HCT116 (cell line): ENCODE measurements around the gene MAP3K8. TPM values are rescaled to one million over a fixed set of nuclear protein-coding genes. Genes with fewer than 3 reads are reported as not detected.

Experiments
- ATAC-seq: fragments of 200-7000 bp; cut with Tn5 transposase; 2 replicates; pipeline ENCODE4 v1.9.1; 2020; ENCODE audit warnings: mild to moderate bottlenecking, moderate library complexity
- BruUV-seq: library from RNA; stranded (reverse); fragments of 400-500 nt; replicated peaks from 2 replicates; lab custom pipeline; 2021; lab: Mats Ljungman, UMichigan
- CTCF ChIA-PET: fragments of 300-600 bp; sonication (Branson Sonifier 250); formaldehyde crosslinking; loops from one replicate; lab custom pipeline; 2021; ENCODE audit warnings: antibody characterized with exemption; lab: Charles Lee
- POLR2A ChIA-PET: fragments of 300-600, 350-600 bp; sonication (Branson Sonifier 250); formaldehyde crosslinking; loops from one replicate; lab custom pipeline; 2021; ENCODE audit warnings: antibody characterized with exemption; lab: Charles Lee
- RAD21 ChIA-PET, 2 experiments: fragments of 300-600 bp; sonication (Branson Sonifier 250); formaldehyde crosslinking; loops; one replicate each; lab custom pipeline; 2023; ENCODE audit warnings: low total read pairs in 2 of 2; ENCODE audit not compliant: uncharacterized antibody in 2 of 2, unreplicated experiment in 2 of 2, low non-redundant PET in 1 of 2; lab: Charles Lee
- DNase-seq: peaks from one replicate; pipeline ENCODE4 v3.0.0-alpha.2; 2010; ENCODE audit warnings: low read depth, low spot score
- H2AFZ ChIP-seq: fragments of 200-600 bp; shearing (Covaris generic), sonication (generic); 2 replicates; pipeline ENCODE4 v1.6.1; 2017; ENCODE audit warnings: low read depth, mixed run types, mixed read lengths, antibody characterized with exemption, low read length; ENCODE audit not compliant: poor library complexity, severe bottlenecking
- H3K27ac ChIP-seq: 2 replicates; pipeline ENCODE4 v1.5.1; 2012; ENCODE audit warnings: low read depth, low read length
- H3K27me3 ChIP-seq: fragments of 200-600 bp; sonication (generic); 2 replicates; pipeline ENCODE4 v1.6.1; 2016; ENCODE audit warnings: mixed run types, low read length, mixed read lengths; ENCODE audit not compliant: insufficient read depth
- H3K36me3 ChIP-seq, 2 experiments: fragments of 200-500 bp in 1 of 2; fragments of 200-600 bp in 1 of 2; sonication (Bioruptor generic) in 1 of 2; sonication (generic) in 1 of 2; 2 replicates each; pipeline versions ENCODE4 v1.5.1 to v1.6.1; 2014 to 2016; ENCODE audit warnings: low read length in 2 of 2, inconsistent platforms in 1 of 2, mixed read lengths in 1 of 2, mixed run types in 1 of 2; ENCODE audit not compliant: insufficient read depth in 2 of 2, control insufficient read depth in 1 of 2
- H3K4me1 ChIP-seq, 2 experiments: fragments of 200-600 bp in 1 of 2; sonication (generic) in 1 of 2; 2 replicates each; pipeline versions ENCODE4 v1.5.1 to v1.6.1; 2012 to 2017; ENCODE audit warnings: low read length in 2 of 2, inconsistent platforms in 1 of 2, mild to moderate bottlenecking in 1 of 2, mixed read lengths in 1 of 2, mixed run types in 1 of 2, moderate library complexity in 1 of 2; ENCODE audit not compliant: insufficient read depth in 2 of 2, control insufficient read depth in 1 of 2
- H3K4me2 ChIP-seq: fragments of 200-600 bp; sonication (generic); 2 replicates; pipeline ENCODE4 v1.6.1; 2017; ENCODE audit warnings: mixed run types, low read length, mixed read lengths
- H3K4me3 ChIP-seq, 2 experiments: fragments of 200-600 bp in 1 of 2; sonication (generic) in 1 of 2; replicated peaks in 1 of 2; 2 replicates each; pipeline ENCODE4 v1.5.1; 2011 to 2016; ENCODE audit warnings: low read length in 2 of 2, control low read depth in 1 of 2, low read depth in 1 of 2, mild to moderate bottlenecking in 1 of 2, mixed read lengths in 1 of 2, mixed run types in 1 of 2
- H3K79me2 ChIP-seq: fragments of 200-600 bp; sonication (generic); 2 replicates; pipeline ENCODE4 v1.6.1; 2017; ENCODE audit warnings: mild to moderate bottlenecking, mixed run types, low read length, moderate library complexity, mixed read lengths; ENCODE audit not compliant: insufficient read depth
- H3K9ac ChIP-seq: fragments of 200-600 bp; sonication (generic); 2 replicates; pipeline ENCODE4 v1.6.1; 2016; ENCODE audit warnings: low read length, mixed read lengths
- H3K9me2 ChIP-seq: fragments of 200-600 bp; sonication (generic), shearing (Covaris generic); 2 replicates; pipeline ENCODE4 v1.6.1; 2017; ENCODE audit warnings: mixed run types, mild to moderate bottlenecking, moderate library complexity; ENCODE audit not compliant: insufficient read depth
- H3K9me3 ChIP-seq, 2 experiments: fragments of 200-500 bp in 1 of 2; fragments of 200-600 bp in 1 of 2; sonication (Bioruptor generic) in 1 of 2; sonication (generic) in 1 of 2; 2 replicates each; pipeline ENCODE4 v1.6.1; 2014 to 2017; ENCODE audit warnings: low read length in 2 of 2, mixed read lengths in 2 of 2, inconsistent platforms in 1 of 2, low read depth in 1 of 2, mild to moderate bottlenecking in 1 of 2, mixed run types in 1 of 2, moderate library complexity in 1 of 2; ENCODE audit not compliant: control insufficient read depth in 1 of 2, insufficient read depth in 1 of 2
- H4K20me1 ChIP-seq: fragments of 200-600 bp; sonication (generic), shearing (Covaris generic); 2 replicates; pipeline ENCODE4 v1.6.1; 2017; ENCODE audit warnings: mixed run types, mild to moderate bottlenecking, moderate library complexity; ENCODE audit not compliant: insufficient read depth
- CBX3 ChIP-seq: IDR thresholded peaks from 2 replicates; pipeline ENCODE4 v1.6.1; 2012; ENCODE audit warnings: low read depth
- CTCF ChIP-seq, 3 experiments: fragments of 200-600 bp in 1 of 3; sonication (generic) in 1 of 3; IDR thresholded peaks in 2 of 3; conservative IDR thresholded peaks in 1 of 3; 2 replicates each; pipeline ENCODE4 v1.5.1; 2012 to 2017; ENCODE audit warnings: low read depth in 2 of 3, low read length in 2 of 3, antibody characterized with exemption in 1 of 3, borderline replicate concordance in 1 of 3, control low read depth in 1 of 3, mild to moderate bottlenecking in 1 of 3, mixed read lengths in 1 of 3, mixed run types in 1 of 3, moderate library complexity in 1 of 3; ENCODE audit not compliant: insufficient read depth in 1 of 3
- EGR1 ChIP-seq: IDR thresholded peaks from 2 replicates; pipeline ENCODE4 v1.6.1; 2012; ENCODE audit warnings: low read depth
- ELF1 ChIP-seq: IDR thresholded peaks from 2 replicates; pipeline ENCODE4 v1.6.1; 2012; ENCODE audit warnings: low read depth, borderline replicate concordance
- EZH2 ChIP-seq: fragments of 200-600 bp; sonication (generic); IDR thresholded peaks from 2 replicates; pipeline ENCODE4 v1.6.1; 2017; ENCODE audit warnings: antibody characterized with exemption, mixed run types
- EZH2phosphoT487 ChIP-seq: fragments of 200-600 bp; IDR thresholded peaks from 2 replicates; pipeline ENCODE4 v1.6.1; 2018; ENCODE audit warnings: antibody characterized with exemption, borderline replicate concordance
- FOSL1 ChIP-seq: IDR thresholded peaks from 2 replicates; pipeline ENCODE4 v1.6.1; 2012; ENCODE audit warnings: low read depth
- JUND ChIP-seq: IDR thresholded peaks from 2 replicates; pipeline ENCODE4 v1.6.1; 2012
- POLR2AphosphoS5 ChIP-seq: IDR thresholded peaks from 2 replicates; pipeline ENCODE4 v1.6.1; 2011; ENCODE audit warnings: mild to moderate bottlenecking, low read depth, low read length, moderate library complexity
- REST ChIP-seq: IDR thresholded peaks from 2 replicates; pipeline ENCODE4 v1.6.1; 2012; ENCODE audit warnings: low read depth
- SIN3A ChIP-seq: IDR thresholded peaks from 2 replicates; pipeline ENCODE4 v1.6.1; 2012; ENCODE audit warnings: low read depth
- SRF ChIP-seq: IDR thresholded peaks from 2 replicates; pipeline ENCODE4 v1.6.1; 2012; ENCODE audit warnings: low read depth
- YY1 ChIP-seq: IDR thresholded peaks from 2 replicates; pipeline ENCODE4 v1.6.1; 2011; ENCODE audit warnings: low read length, low read depth, moderate library complexity, mild to moderate bottlenecking; ENCODE audit not compliant: insufficient replicate concordance; ENCODE audit errors: extremely low read depth
- ZFX ChIP-seq: fragments of 450-650 bp; IDR thresholded peaks from 2 replicates; pipeline ENCODE4 v1.6.1; 2017
- ZNF274 ChIP-seq: fragments of 200-500 bp; sonication (Bioruptor generic); IDR thresholded peaks from 2 replicates; pipeline ENCODE4 v1.6.1; 2014; ENCODE audit warnings: mild to moderate bottlenecking, low read depth, low read length, inconsistent platforms
- intact Hi-C: fragments of 100-400 bp; cut with micrococcal nuclease; formaldehyde crosslinking; loops from 2 replicates; pipeline ENCODE4 v1.10.0; 2022
- total RNA-seq: library from RNA; stranded (reverse); gene quantifications from one replicate; pipeline ENCODE4 v1.2.1, GENCODE V29; 2021; ENCODE audit not compliant: unreplicated experiment
- TF ChIP-seq, protein P1 (sequence below): IDR thresholded peaks from 2 replicates; pipeline ENCODE4 v1.6.1; 2012
- TF ChIP-seq, protein P2 (sequence below): IDR thresholded peaks from 2 replicates; pipeline ENCODE4 v1.6.1; 2012

Gene MAP3K8
- total RNA-seq, 1 experiment from 2014 or later, result 4.5 TPM

DNA sequence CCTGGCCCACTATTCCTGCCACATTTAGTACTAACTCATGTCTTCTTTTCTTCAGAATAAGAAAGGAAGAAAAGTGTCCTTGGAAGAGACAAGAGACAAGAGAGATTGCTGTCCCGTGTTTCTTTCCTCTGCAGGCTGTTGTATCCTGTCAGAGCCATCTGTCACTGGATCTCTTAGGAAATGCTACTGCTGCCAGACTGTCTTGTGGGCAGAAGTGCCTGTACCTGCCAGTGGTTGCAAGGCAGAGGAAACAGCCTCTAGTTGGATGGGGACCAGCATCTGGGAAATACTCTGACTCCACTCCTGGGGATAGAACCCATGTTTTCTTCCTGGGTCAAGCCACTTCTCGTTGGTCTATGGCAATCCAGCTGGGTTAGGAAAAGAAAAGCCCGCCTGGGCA is 16.7 kb upstream of the MAP3K8 start:
- Histone ChIP-seq H4K20me1 (no peaks in the 10 kb centered on the region), H3K27ac (no peak overlapping the region), H2AFZ (no peak overlapping the region), H3K4me2 (no peak overlapping the region), H3K9ac (no peak overlapping the region), H3K9me2 (no peaks in the 10 kb centered on the region), H3K4me3 (no peak overlapping the region)
- BruUV-seq, result no TSS peak
- DNase-seq, result no peak
- no peak for TF ChIP-seq EZH2
- no peak for TF ChIP-seq EGR1
- TF ChIP-seq CTCF (IDR thresholded peaks at IDR 0.05 in 2 of 3, conservative IDR thresholded peaks at IDR 0.05 in 1 of 3; ENCODE audit: borderline replicate concordance in 1 of 3, insufficient read depth in 1 of 3, low read depth in 2 of 3, low read length in 2 of 3), result no peak
- no peak for TF ChIP-seq YY1
- no peak for TF ChIP-seq ZFX
- no peak for TF ChIP-seq POLR2AphosphoS5
- TF ChIP-seq ELF1, result no peak
- TF ChIP-seq ZNF274, result no peak
- no peak for TF ChIP-seq JUND
- TF ChIP-seq CBX3, result no peak
- TF ChIP-seq, protein P1, sequence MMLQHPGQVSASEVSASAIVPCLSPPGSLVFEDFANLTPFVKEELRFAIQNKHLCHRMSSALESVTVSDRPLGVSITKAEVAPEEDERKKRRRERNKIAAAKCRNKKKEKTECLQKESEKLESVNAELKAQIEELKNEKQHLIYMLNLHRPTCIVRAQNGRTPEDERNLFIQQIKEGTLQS, result no peak
- TF ChIP-seq FOSL1, result no peak
- TF ChIP-seq REST, result no peak
- TF ChIP-seq EZH2phosphoT487, result no peak
- TF ChIP-seq, protein P2, sequence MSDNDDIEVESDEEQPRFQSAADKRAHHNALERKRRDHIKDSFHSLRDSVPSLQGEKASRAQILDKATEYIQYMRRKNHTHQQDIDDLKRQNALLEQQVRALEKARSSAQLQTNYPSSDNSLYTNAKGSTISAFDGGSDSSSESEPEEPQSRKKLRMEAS, result no peak
- no peak for TF ChIP-seq SRF
- TF ChIP-seq SIN3A, result no peak
- TF ChIP-seq, all 23 proteins: peak for 0
- no peaks in the 10 kb centered on the region for H3K36me3 ChIP-seq
- H3K9me3 ChIP-seq, result no peaks in the 10 kb centered on the region
- H3K27me3 ChIP-seq, result no peaks in the 10 kb centered on the region
- peaks cover 0 to 3% of the 10 kb centered on the region in 2 experiments; a peak in 1 of 4 replicates for H3K4me1 ChIP-seq
- H3K79me2 ChIP-seq, result no peaks in the 10 kb centered on the region
- POLR2A ChIA-PET, result no interaction called here
- RAD21 ChIA-PET, result no interaction called here
- CTCF ChIA-PET, result no interaction called here
- intact Hi-C loops, result no loop called here
- ATAC-seq, result no peak
